Measurements from ENCODE around the gene PRR20G.

- TF ChIP-seq EZH2 (IDR thresholded peaks at IDR 0.05; ENCODE audit: borderline replicate concordance, insufficient read depth, low read length, poor library complexity, severe bottlenecking) = no peak
- TF ChIP-seq, protein P1, sequence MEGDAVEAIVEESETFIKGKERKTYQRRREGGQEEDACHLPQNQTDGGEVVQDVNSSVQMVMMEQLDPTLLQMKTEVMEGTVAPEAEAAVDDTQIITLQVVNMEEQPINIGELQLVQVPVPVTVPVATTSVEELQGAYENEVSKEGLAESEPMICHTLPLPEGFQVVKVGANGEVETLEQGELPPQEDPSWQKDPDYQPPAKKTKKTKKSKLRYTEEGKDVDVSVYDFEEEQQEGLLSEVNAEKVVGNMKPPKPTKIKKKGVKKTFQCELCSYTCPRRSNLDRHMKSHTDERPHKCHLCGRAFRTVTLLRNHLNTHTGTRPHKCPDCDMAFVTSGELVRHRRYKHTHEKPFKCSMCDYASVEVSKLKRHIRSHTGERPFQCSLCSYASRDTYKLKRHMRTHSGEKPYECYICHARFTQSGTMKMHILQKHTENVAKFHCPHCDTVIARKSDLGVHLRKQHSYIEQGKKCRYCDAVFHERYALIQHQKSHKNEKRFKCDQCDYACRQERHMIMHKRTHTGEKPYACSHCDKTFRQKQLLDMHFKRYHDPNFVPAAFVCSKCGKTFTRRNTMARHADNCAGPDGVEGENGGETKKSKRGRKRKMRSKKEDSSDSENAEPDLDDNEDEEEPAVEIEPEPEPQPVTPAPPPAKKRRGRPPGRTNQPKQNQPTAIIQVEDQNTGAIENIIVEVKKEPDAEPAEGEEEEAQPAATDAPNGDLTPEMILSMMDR (IDR thresholded peaks at IDR 0.05; ENCODE audit: poor library complexity, severe bottlenecking) = no peak
- TF ChIP-seq POLR2AphosphoS5 (IDR thresholded peaks at IDR 0.05) = no peak
- no peak for TF ChIP-seq MXI1 (conservative IDR thresholded peaks at IDR 0.05; ENCODE audit: poor library complexity, severe bottlenecking)
- TF ChIP-seq, protein P2, sequence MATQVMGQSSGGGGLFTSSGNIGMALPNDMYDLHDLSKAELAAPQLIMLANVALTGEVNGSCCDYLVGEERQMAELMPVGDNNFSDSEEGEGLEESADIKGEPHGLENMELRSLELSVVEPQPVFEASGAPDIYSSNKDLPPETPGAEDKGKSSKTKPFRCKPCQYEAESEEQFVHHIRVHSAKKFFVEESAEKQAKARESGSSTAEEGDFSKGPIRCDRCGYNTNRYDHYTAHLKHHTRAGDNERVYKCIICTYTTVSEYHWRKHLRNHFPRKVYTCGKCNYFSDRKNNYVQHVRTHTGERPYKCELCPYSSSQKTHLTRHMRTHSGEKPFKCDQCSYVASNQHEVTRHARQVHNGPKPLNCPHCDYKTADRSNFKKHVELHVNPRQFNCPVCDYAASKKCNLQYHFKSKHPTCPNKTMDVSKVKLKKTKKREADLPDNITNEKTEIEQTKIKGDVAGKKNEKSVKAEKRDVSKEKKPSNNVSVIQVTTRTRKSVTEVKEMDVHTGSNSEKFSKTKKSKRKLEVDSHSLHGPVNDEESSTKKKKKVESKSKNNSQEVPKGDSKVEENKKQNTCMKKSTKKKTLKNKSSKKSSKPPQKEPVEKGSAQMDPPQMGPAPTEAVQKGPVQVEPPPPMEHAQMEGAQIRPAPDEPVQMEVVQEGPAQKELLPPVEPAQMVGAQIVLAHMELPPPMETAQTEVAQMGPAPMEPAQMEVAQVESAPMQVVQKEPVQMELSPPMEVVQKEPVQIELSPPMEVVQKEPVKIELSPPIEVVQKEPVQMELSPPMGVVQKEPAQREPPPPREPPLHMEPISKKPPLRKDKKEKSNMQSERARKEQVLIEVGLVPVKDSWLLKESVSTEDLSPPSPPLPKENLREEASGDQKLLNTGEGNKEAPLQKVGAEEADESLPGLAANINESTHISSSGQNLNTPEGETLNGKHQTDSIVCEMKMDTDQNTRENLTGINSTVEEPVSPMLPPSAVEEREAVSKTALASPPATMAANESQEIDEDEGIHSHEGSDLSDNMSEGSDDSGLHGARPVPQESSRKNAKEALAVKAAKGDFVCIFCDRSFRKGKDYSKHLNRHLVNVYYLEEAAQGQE (IDR thresholded peaks at IDR 0.05; ENCODE audit: borderline replicate concordance) = no peak
- TF ChIP-seq SMC3 (conservative IDR thresholded peaks at IDR 0.05; ENCODE audit: poor library complexity) = no peak
- TF ChIP-seq RAD21 (conservative IDR thresholded peaks at IDR 0.05) = no peak
- TF ChIP-seq TAF1 (IDR thresholded peaks at IDR 0.05; ENCODE audit: low read depth) = no peak
- no peak for TF ChIP-seq EP300 (conservative IDR thresholded peaks at IDR 0.05; ENCODE audit: poor library complexity, severe bottlenecking)
Measured at GRCh38 chr3:127253491-127253890, 34.4 kb downstream of the PRR20G start.

Measured in neural cell (in vitro differentiated cells).